H9 (cell line): Measurements from ENCODE around the gene TUBA4A. TPM values are rescaled to one million over a fixed set of nuclear protein-coding genes. Genes with fewer than 3 reads are reported as not detected.

ENCODE experiments used
- DNase-seq: peaks from one replicate; pipeline ENCODE4 v3.0.0-alpha.2; 2017
- H2AFZ ChIP-seq: one replicate; pipeline ENCODE4 v1.6.1; 2013; ENCODE audit warnings: mild to moderate bottlenecking, low read length, control low read depth, moderate library complexity
- H2AK5ac ChIP-seq: 2 replicates; pipeline ENCODE4 v1.6.1; 2013; ENCODE audit warnings: low read length, control low read depth, mixed read lengths; ENCODE audit not compliant: insufficient read length
- H2BK120ac ChIP-seq: one replicate; pipeline ENCODE4 v1.6.1; 2013; ENCODE audit warnings: low read depth, mild to moderate bottlenecking, low read length, control low read depth, inconsistent platforms; ENCODE audit not compliant: poor library complexity, severe bottlenecking
- H2BK12ac ChIP-seq: 2 replicates; pipeline ENCODE4 v1.6.1; 2013; ENCODE audit warnings: low read length, control low read depth, mixed read lengths, low read depth; ENCODE audit not compliant: insufficient read length
- H2BK15ac ChIP-seq: 2 replicates; pipeline ENCODE4 v1.6.1; 2013; ENCODE audit warnings: low read depth, low read length, control low read depth
- H2BK20ac ChIP-seq: one replicate; pipeline ENCODE4 v1.6.1; 2013; ENCODE audit warnings: low read depth, mild to moderate bottlenecking, low read length, control low read depth, inconsistent platforms; ENCODE audit not compliant: poor library complexity, severe bottlenecking
- H2BK5ac ChIP-seq: 2 replicates; pipeline ENCODE4 v1.6.1; 2013; ENCODE audit warnings: low read length, control low read depth, mixed read lengths; ENCODE audit not compliant: insufficient read length
- H3K14ac ChIP-seq: 2 replicates; pipeline ENCODE4 v1.6.1; 2013; ENCODE audit warnings: low read length, control low read depth; ENCODE audit not compliant: insufficient read depth
- H3K18ac ChIP-seq: 2 replicates; pipeline ENCODE4 v1.6.1; 2013; ENCODE audit warnings: low read depth, mild to moderate bottlenecking, mixed read lengths, low read length, control low read depth; ENCODE audit not compliant: insufficient read length
- H3K23ac ChIP-seq: 2 replicates; pipeline ENCODE4 v1.6.1; 2013; ENCODE audit warnings: low read length, control low read depth, mixed read lengths, low read depth; ENCODE audit not compliant: insufficient read length
- H3K23me2 ChIP-seq: 2 replicates; pipeline ENCODE4 v1.6.1; 2013; ENCODE audit warnings: low read depth, mild to moderate bottlenecking, mixed read lengths, low read length, control low read depth; ENCODE audit not compliant: insufficient read length, poor library complexity, severe bottlenecking
- H3K27ac ChIP-seq: 2 replicates; pipeline ENCODE4 v1.5.1; 2013; ENCODE audit warnings: low read length, control low read depth, mixed read lengths, low read depth; ENCODE audit not compliant: insufficient read length
- H3K27me3 ChIP-seq: 2 replicates; pipeline ENCODE4 v1.6.1; 2013; ENCODE audit warnings: low read length, control low read depth, inconsistent platforms; ENCODE audit not compliant: insufficient read depth
- H3K4ac ChIP-seq: 2 replicates; pipeline ENCODE4 v1.6.1; 2013; ENCODE audit warnings: low read depth, mild to moderate bottlenecking, control low read depth, inconsistent platforms, low read length, moderate library complexity
- H3K4me1 ChIP-seq: 2 replicates; pipeline ENCODE4 v1.6.1; 2013; ENCODE audit warnings: low read length, control low read depth, inconsistent platforms; ENCODE audit not compliant: insufficient read depth
- H3K4me2 ChIP-seq: 2 replicates; pipeline ENCODE4 v1.6.1; 2013; ENCODE audit warnings: low read length, control low read depth, mixed read lengths; ENCODE audit not compliant: insufficient read length, insufficient read depth
- H3K56ac ChIP-seq: 2 replicates; pipeline ENCODE4 v1.6.1; 2013; ENCODE audit warnings: low read depth, mild to moderate bottlenecking, mixed read lengths, low read length, control low read depth; ENCODE audit not compliant: insufficient read length
- H3K79me1 ChIP-seq: 2 replicates; pipeline ENCODE4 v1.6.1; 2013; ENCODE audit warnings: low read depth, mild to moderate bottlenecking, moderate library complexity, low read length, control low read depth, inconsistent platforms; ENCODE audit not compliant: insufficient read depth, poor library complexity, severe bottlenecking
- H3K79me2 ChIP-seq: 2 replicates; pipeline ENCODE4 v1.6.1; 2013; ENCODE audit warnings: low read length, control low read depth, inconsistent platforms; ENCODE audit not compliant: insufficient read depth
- H3K9ac ChIP-seq: 2 replicates; pipeline ENCODE4 v1.6.1; 2013; ENCODE audit warnings: low read length, control low read depth, mixed read lengths; ENCODE audit not compliant: insufficient read length; ENCODE audit errors: extremely low read depth
- H3K9me3 ChIP-seq: one replicate; pipeline ENCODE4 v1.6.1; 2013; ENCODE audit warnings: low read depth, low read length, inconsistent platforms; ENCODE audit not compliant: control insufficient read depth
- H3T11ph ChIP-seq: one replicate; pipeline ENCODE4 v1.6.1; 2013; ENCODE audit warnings: mild to moderate bottlenecking, low read length, control low read depth, inconsistent platforms
- H4K20me1 ChIP-seq: one replicate; pipeline ENCODE4 v1.6.1; 2013; ENCODE audit not compliant: control insufficient read depth, insufficient read length, insufficient read depth
- H4K5ac ChIP-seq: 2 replicates; pipeline ENCODE4 v1.6.1; 2013; ENCODE audit warnings: low read depth, mild to moderate bottlenecking, mixed read lengths, low read length, control low read depth; ENCODE audit not compliant: insufficient read length
- H4K8ac ChIP-seq: replicated peaks from 2 replicates; pipeline ENCODE4 v1.6.1; 2013; ENCODE audit warnings: low read length, control low read depth, mixed read lengths, low read depth; ENCODE audit not compliant: insufficient read length
- H4K91ac ChIP-seq: 2 replicates; pipeline ENCODE4 v1.6.1; 2013; ENCODE audit warnings: low read depth, mild to moderate bottlenecking, moderate library complexity, mixed read lengths, low read length, control low read depth; ENCODE audit not compliant: insufficient read length
- H3K27ac Mint-ChIP-seq, 3 experiments: 2 replicates in 2 of 3; 3 replicates in 1 of 3; pipeline ENCODE4 v1.8.0; 2020 to 2021; ENCODE audit warnings: mixed read lengths in 3 of 3, mild to moderate bottlenecking in 1 of 3, moderate library complexity in 1 of 3
- H3K27me3 Mint-ChIP-seq: 2 replicates; pipeline ENCODE4 v1.8.0; 2021; ENCODE audit warnings: low read depth, mild to moderate bottlenecking, moderate library complexity, mixed read lengths
- H3K36me3 Mint-ChIP-seq, 3 experiments: 2 replicates in 2 of 3; 3 replicates in 1 of 3; pipeline ENCODE4 v1.8.0; 2020 to 2021; ENCODE audit warnings: low read depth in 3 of 3, mixed read lengths in 3 of 3; ENCODE audit not compliant: insufficient read depth in 1 of 3
- H3K4me1 Mint-ChIP-seq, 2 experiments: 2 replicates each; pipeline ENCODE4 v1.8.0; 2020; ENCODE audit warnings: mixed read lengths in 2 of 2
- H3K4me3 Mint-ChIP-seq, 2 experiments: 2 replicates in 1 of 2; 3 replicates in 1 of 2; pipeline ENCODE4 v1.8.0; 2020 to 2021; ENCODE audit warnings: mild to moderate bottlenecking in 2 of 2, mixed read lengths in 2 of 2, moderate library complexity in 1 of 2
- H3K9me3 Mint-ChIP-seq, 2 experiments: 2 replicates in 1 of 2; 3 replicates in 1 of 2; pipeline ENCODE4 v1.8.0; 2020; ENCODE audit warnings: mild to moderate bottlenecking in 2 of 2, mixed read lengths in 2 of 2, moderate library complexity in 1 of 2
- WGBS: extraction: QIAGEN DNeasy Blood & Tissue Kit; methylation state at CpG from one replicate; pipeline ENCODE4 v1.1.7; 2013; ENCODE audit warnings: missing lambda C conversion rate, low lambda C conversion rate, mixed read lengths; ENCODE audit not compliant: insufficient read length; ENCODE audit errors: extremely low coverage; 5-methylcytosine and 5-hydroxymethylcytosine counted together
- total RNA-seq: library from RNA; stranded (reverse); gene quantifications from 2 replicates; pipeline ENCODE4 v1.2.1, GENCODE V29; 2021
- TF ChIP-seq, protein P1 (sequence below): fragments of 200-600 bp; sonication (generic); conservative IDR thresholded peaks from 3 replicates; pipeline ENCODE4 v1.8.0; 2021; ENCODE audit warnings: antibody characterized with exemption, mild to moderate bottlenecking

TUBA4A gene
- total RNA-seq, 1 experiment from 2014 or later, result 25.5 TPM

DNA sequence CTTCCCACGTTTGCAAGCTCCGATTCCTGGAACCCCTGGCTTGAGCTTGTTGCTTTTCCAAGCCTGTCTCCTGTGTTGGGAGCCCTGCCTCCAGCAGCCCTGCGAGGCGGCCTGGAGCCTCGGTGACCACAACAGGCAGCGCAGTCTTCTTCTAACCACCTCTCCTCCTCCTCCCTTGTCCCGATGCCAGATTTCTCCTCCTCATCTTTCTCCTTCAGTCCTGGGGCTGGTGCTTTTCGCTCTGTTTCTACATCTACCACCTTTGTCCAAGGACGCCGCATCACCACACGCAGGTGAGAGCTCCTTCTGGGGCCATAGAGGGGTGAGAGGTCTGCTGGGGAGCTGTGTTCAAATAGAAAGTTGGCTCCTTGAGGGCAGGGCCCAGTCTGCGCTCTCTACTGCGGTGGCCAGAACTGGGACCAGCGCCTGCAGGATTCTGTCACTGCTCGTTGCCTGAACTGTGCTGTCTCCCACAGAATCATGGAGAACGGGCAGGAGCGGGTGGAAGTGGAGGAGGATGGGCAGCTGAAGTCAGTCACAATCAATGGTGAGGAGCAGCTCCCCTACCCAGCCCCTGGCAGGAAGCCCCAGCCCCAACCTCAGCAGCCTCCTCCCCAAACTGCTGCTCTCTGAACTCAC is 29.3 kb upstream of the TUBA4A start:
- H2BK12ac ChIP-seq, result no peak overlapping the region
- no peak overlapping the region for H3K9ac ChIP-seq
- no peak overlapping the region for H3K4me2 ChIP-seq
- no peak overlapping the region for H3K4ac ChIP-seq
- WGBS, result no CpG with 5 or more reads among the region's 17 CpGs
- peaks cover 23 to 30% of the 10 kb centered on the region in 2 experiments for H3K4me1 Mint-ChIP-seq
- H3K9me3 Mint-ChIP-seq, result no peaks in the 10 kb centered on the region
- H2AFZ ChIP-seq, result no peak overlapping the region
- no peaks in the 10 kb centered on the region for H3K27me3 ChIP-seq
- H4K5ac ChIP-seq, result no peak overlapping the region
- H3K56ac ChIP-seq, result no peak overlapping the region
- H3K18ac ChIP-seq, result no peak overlapping the region
- no peak overlapping the region for H2BK5ac ChIP-seq
- no peaks in the 10 kb centered on the region; the same call in 1 of the 2 replicates for H3K4me1 ChIP-seq
- no peak overlapping the region for H3K27ac ChIP-seq
- H3K9me3 ChIP-seq, result no peaks in the 10 kb centered on the region
- no peaks in the 10 kb centered on the region for H3K79me1 ChIP-seq
- no peak overlapping the region for H3K14ac ChIP-seq
- peaks cover 4 to 34% (median 17%) of the 10 kb centered on the region in 3 experiments; a peak in 6 of 7 replicates for H3K36me3 Mint-ChIP-seq
- H3K23me2 ChIP-seq, result peaks cover 12% of the 10 kb centered on the region
- H2BK15ac ChIP-seq, result no peak overlapping the region
- H3K79me2 ChIP-seq, result no peaks in the 10 kb centered on the region
- no peak overlapping the region for H2BK120ac ChIP-seq
- TF ChIP-seq, protein P1, sequence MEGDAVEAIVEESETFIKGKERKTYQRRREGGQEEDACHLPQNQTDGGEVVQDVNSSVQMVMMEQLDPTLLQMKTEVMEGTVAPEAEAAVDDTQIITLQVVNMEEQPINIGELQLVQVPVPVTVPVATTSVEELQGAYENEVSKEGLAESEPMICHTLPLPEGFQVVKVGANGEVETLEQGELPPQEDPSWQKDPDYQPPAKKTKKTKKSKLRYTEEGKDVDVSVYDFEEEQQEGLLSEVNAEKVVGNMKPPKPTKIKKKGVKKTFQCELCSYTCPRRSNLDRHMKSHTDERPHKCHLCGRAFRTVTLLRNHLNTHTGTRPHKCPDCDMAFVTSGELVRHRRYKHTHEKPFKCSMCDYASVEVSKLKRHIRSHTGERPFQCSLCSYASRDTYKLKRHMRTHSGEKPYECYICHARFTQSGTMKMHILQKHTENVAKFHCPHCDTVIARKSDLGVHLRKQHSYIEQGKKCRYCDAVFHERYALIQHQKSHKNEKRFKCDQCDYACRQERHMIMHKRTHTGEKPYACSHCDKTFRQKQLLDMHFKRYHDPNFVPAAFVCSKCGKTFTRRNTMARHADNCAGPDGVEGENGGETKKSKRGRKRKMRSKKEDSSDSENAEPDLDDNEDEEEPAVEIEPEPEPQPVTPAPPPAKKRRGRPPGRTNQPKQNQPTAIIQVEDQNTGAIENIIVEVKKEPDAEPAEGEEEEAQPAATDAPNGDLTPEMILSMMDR, result no peak
- H4K20me1 ChIP-seq, result no peaks in the 10 kb centered on the region
- H2BK20ac ChIP-seq, result no peak overlapping the region
- no peak overlapping the region for H3K27ac Mint-ChIP-seq
- H3K4me3 Mint-ChIP-seq, result no peak overlapping the region
- H3K23ac ChIP-seq, result no peak overlapping the region
- H4K91ac ChIP-seq, result no peak overlapping the region
- no peak overlapping the region for H3T11ph ChIP-seq
- H4K8ac ChIP-seq, result no peak overlapping the region
- peaks cover under 1% of the 10 kb centered on the region; the same call in 1 of the 2 replicates for H3K27me3 Mint-ChIP-seq
- H2AK5ac ChIP-seq, result no peak overlapping the region
- DNase-seq, result no peak
